ENCODE results near the gene NGEF.
"Not testable (repeated sequence)": the region's sequence is repeated elsewhere in the genome, so short reads cannot be mapped to it uniquely, and the experiment has no call there.

NGEF gene

GRCh38 chr2:232925153-232925820, 87.8 kb downstream of the NGEF start:
- FAIRE-seq: no peak

DNA sequence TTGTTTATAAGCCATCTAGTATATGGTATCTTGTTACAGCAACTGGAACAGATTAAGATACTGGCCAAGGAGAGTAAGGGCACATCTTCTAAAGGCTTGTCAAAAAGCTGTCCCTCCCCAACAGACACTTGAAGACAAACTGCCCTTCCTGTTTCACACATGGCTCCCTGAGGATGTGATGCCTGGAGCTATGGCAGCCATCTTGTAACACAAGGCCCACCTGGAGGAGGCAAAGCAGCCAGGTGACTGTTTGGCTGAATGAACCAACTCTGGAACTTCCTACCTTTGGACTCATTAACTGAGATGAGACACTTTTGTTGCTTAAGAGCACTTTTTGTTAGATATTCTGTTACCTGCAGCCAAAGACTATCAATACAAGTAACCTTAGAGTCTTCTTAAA, 88.6 kb downstream of the NGEF start:
- no peak for FAIRE-seq

- no peak for FAIRE-seq
Measured at GRCh38 chr2:232920760-232921159, 92.3 kb downstream of the NGEF start.

DNA sequence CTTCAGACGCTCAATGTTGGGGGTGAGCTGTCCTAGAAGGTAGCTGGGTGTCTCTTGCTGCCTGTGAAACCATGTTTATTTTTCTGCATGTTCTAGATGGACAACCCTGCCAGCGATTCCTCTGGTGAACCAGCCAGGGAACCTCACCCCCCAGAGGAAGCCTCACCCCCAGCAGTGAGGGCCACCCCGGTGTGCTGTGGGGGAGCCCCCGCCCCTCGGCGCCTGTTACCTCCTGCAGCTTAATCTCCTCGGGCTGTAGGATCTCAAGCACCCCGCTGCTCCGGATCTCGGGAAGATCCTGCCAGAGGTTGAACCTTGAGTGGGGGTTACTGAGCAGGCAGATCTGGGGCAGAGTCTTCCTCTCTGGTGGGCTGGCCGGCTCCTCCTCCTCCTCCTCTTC, 93.0 kb downstream of the NGEF start:
- FAIRE-seq: no peak

DNA sequence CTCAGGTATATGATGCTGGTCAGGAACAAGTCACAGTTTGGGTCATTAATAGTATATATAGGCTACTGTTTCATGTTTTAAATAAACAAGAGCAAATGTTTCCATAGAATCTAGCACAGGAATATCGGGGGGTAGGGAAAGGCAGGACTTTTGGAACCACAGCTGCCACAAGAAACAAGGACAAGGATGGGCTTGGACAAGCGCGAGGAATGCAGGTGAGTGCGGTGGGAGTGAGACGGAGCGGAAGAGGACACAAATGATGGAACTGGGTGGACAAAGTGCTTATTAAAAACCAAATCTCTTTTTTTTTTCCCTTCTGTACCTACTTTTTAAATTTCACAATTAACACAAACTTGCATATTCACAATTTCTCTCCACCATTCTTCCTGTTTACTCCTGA, 93.9 kb downstream of the NGEF start:
- no peak for FAIRE-seq

DNA sequence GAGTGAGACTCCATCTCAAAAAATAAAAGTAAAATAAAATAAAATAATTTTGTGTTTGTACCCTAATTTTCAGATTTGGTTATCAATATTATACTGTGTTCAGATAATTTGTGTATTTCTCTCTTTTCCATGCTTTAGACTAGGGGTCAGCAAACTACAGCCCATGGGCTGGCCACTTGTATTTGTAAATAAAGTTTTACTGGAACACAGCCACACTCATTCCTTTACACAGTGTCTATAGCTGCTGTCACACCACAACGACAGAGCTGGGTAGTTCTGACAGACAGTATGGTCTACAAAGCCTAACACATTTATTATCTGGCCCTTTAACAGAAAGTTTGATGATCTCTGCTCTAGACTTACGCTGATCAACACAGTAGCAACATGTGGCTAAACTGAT, 99.2 kb downstream of the NGEF start:
- FAIRE-seq: no peak

- no peak for FAIRE-seq
Measured at GRCh38 chr2:232911712-232912277, 101.3 kb downstream of the NGEF start.

GRCh38 chr2:232910376-232910775, 102.7 kb downstream of the NGEF start:
- FAIRE-seq: no peak

GRCh38 chr2:232908695-232909094, 104.4 kb downstream of the NGEF start:
- FAIRE-seq: no peak

- not testable (repeated sequence) for FAIRE-seq
Measured at GRCh38 chr2:232907718-232908085, 105.4 kb downstream of the NGEF start.

GRCh38 chr2:232906867-232907717, 106.0 kb downstream of the NGEF start:
- FAIRE-seq: not testable (repeated sequence)

- no peak for FAIRE-seq
Measured at GRCh38 chr2:232903989-232904388, 109.1 kb downstream of the NGEF start.

DNA sequence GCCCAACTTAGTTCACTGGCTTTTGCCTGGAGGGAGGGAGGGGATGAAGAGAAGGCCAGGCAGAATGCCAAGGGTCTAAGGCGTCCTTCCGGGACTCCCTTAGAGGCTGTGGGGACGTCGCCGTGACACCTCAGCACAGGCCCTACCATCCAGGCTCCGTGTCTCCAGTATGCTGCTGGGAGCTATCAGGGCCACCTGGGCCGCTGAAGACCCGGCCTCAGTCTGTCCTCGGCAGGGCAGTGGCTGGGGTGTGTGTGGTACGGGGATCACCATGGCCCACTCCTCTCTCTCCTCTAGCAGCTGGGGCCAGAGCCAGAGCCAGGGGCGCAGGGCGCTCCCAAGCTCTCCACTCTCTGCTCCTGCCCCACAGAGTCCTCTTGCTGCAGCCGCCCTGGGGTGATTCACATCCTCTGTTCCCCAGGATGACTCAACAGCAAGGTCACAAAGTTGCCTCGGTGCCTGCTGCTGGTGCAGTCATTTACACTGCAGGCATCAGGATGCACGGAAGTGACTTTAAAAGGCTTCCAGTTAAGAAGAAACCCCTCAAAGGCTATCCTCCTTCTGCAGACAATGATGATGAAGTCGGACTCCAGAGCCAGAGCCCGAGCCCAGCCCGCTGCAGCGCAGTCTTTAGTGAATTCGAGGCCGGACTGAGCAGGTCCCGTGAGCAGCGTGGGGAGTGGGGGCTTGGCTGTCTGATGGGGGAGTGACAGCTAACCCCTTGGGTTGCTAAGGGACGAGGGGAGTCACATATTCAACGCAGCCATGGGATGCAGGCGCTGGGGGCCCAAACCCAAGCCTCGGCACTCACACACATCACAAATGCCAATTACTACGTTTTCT, 111.1 kb downstream of the NGEF start:
- no peak for FAIRE-seq

DNA sequence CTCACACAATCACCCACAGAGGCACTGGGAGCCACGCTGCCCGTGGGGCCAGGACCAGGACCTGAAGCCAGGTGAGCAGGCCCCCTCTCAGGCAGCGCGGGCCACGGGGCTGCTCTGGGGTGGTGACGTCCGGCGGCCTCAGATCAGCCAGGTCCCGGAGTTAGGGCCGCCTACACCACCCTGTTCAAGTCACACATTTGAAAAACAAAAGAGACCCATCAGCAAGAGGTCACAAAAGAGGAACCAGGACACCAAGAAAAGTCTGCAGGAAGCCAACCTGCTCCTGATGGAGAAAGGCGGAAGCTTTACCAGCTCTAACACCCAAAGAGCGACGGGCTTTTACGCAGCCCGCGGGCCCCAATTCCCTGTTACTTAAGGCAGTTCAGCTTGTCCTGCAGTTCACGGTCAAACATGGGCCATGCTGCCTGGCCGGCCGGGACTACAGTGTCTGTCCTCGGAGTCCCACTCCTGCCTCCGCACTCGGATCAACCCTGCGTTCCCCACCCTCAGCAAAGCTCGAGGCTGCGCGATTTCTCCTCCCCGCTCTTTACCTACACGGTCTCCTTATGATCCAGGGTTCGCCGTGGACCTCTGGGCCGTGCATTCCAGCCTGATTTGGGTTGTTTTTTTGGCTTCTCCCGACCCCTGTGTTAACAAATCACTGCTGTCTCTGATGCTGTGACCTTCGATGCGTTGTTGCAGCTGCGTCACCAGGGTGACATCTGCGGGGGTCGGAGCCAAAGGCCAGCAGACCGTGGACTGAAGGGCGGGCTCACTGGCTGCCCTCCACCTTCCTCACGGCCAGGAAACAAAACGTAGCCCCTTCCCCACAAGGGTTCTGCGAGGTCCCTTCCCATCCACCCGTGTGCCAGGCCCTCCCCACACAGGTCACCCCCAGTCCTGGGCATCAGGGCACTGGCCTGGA, 112.0 kb downstream of the NGEF start:
- no peak for FAIRE-seq

- FAIRE-seq: no peak
Measured at GRCh38 chr2:232898592-232899543, 114.2 kb downstream of the NGEF start.

- no peak for FAIRE-seq
Measured at GRCh38 chr2:232897598-232898408, 115.3 kb downstream of the NGEF start.

DNA sequence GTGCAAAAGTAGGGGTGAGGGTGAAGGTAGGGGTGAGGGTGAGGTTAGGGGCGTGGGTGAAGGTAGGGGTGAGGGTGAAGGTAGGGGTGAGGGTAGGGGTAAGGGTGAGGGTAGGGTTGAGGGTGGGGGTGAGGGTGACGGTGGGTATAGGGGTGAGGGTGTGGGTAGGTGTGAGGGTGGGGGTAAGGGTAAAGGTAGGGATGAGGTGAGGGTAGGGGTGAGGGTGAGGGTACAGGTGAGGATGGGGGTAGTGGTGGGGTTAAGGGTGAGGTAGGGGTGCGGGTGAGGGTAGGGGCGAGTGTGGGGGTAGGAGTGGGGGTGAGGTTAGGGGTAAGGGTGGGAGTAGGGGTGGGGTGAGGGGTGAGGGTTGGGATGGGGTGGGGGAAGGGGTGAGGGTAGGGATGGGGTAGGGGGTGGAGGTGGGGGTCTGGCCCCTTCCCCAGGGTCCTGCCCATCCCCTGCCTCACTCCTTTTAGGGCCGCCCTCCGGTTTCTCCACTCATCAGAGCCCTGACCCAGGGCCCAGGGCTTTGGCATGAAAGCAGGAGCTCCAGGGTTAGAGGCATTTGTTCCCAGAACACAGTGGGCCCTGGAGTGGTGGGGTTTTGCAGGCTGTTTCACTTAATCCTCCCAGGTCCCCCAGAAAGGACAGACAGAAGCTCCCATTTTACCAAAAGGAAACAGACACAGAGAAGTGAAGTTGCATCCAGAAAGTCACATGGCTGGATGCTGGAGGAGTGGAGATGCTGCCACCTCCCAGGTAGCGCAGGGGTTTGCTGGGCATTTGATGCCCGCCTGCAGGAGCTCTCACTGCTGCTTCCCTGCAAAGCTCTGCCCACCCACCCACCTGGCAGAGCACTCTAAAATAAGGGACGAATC, 116.1 kb downstream of the NGEF start:
- FAIRE-seq: no peak

- no peak for FAIRE-seq
Measured at GRCh38 chr2:232896111-232896510, 116.9 kb downstream of the NGEF start.

DNA sequence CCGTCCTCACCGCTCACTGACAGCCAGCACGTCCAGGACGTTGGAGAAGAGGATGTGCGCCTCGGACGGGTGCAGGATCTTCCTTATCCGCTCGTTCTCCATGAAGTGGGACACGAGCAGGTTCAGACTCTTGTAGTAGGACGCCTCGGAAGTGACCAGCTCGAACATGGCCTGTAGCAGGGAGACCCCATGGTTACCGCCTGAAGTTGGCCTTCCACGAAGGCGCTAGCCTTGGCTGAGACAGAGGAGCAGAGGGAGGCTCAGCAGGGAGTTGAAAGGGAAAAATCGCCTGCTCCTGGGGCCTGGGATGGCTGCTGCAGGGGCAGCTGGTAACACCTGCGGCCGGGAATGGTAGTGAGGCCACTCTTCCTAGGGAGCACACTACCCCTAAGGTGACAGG, 118.3 kb downstream of the NGEF start:
- no peak for FAIRE-seq

Data from TTC549 (cell line).